GM12874 (cell line): ENCODE measurements around the gene FABP3.

ENCODE experiments used
- CTCF ChIP-seq: IDR thresholded peaks from 2 replicates; pipeline ENCODE4 v1.5.1; 2011; ENCODE audit warnings: low read depth, mild to moderate bottlenecking, control low read depth, low read length, moderate library complexity; ENCODE audit not compliant: insufficient read depth

FABP3 gene

DNA sequence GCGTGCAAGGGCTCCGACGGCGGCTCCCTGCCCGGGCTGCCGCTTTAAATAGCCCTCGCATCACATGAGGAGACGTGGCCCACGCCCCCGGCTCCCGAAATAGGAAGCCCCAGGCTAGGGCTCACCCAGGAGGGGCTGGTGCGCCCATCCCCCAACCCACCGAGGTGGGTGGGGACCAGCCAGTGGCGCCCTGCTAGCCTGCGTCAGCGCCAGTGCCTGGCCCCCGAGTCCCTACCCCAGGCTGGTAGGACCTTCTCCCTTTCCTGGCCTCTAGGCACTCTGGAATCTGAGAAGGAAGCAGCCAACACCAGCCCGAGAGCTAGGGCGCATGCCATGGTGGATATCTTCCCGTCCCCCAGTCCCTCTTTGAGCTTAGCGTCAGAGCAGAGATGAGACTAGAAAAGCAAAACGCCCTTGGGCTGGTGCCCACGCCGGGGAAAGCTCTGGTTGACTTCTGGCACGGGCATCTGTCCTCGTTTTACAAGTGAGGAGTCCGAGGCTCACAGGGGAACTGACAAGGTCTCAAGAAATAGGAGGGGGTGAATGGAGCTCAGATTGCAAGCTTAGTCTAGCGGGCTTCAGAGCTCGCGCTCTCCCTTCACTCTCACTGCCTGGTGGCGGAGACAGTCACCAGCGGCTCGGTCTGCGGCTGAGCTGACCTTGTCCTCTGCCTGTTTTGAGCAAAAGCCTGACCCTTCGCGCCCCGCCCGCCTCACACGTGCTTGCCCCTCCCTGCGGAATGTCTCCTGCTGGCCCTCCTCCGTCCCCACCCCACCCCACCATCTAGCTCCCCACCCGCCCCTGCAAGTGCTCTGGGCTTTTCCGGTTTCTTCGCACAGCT lies at the start of gene FABP3:
Gene FABP3 (minus strand): TSS at position 21 of the 841 bp plus-strand sequence. CDS start 62 bp downstream, outside the sequence.
- TF ChIP-seq CTCF = no peak

DNA sequence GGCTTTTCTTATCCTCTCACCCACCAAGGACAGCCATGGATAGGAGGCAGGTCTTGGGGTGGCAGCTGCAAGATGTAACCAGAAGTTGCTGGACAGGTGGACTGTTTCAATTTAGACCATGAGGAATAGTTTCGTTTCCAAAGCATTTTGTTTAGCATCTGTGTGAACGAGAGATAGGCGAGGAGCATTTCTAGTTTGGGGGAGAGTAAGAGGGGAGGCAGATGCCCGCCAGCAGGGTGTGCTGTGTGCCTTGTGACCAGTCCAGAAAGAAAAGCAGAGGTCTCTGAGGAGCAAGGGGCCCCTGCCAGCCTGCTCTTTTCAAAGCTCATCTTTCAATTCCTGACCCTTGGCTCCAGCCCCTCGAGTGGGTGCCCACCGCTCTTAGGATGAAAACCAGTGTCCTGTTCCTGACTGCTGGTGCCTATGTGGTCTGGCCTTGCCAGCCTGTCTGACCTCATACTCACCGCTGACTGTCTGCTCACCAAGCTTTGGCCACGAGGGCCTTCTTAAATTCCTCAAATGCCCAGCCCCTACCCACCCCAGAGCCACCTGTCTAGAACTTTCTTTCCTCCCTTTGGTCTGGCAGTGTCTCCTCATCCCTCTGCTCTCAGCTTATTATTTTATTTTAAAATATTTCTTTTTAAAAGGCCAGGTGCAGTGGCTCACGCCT lies 48.6 kb upstream of the FABP3 start:
- TF ChIP-seq CTCF = peak; percentile 74

GRCh38 chr1:31420716-31421115 lies 47.8 kb upstream of the FABP3 start:
- no peak for TF ChIP-seq CTCF

DNA sequence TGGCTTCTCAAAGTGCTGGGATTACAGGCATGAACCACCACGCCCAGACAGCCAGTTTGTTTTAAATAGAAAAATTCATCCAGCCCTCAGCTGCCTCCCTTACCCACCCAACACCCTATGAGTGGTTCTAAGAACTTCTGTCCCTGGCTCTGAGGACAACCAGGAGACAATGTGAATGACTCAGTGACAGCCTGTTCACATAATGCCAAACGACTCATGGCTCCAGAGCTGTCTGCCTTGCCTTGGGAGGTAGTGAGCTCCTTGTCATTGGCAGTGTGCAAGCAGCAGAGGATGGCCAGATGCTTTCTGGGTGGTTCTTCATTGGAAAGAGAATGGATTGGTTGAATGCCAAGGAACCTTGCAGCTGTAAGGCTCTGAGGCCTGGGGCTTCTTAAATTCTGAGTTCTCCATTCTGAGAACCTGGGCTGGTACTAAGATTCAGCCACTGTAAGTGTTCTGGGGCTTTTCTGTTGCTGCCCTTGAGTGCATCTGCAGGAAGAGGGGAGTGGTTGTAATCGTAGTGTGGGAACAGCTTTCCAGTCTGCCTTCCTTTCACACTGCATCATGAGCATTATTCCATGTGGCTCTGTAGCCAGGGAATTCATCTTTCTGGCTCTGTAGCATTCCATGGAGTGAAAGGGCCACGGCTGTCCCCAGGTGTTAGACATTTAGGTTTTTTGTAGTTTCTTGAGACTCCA lies 45.9 kb upstream of the FABP3 start:
- TF ChIP-seq CTCF = no peak

DNA sequence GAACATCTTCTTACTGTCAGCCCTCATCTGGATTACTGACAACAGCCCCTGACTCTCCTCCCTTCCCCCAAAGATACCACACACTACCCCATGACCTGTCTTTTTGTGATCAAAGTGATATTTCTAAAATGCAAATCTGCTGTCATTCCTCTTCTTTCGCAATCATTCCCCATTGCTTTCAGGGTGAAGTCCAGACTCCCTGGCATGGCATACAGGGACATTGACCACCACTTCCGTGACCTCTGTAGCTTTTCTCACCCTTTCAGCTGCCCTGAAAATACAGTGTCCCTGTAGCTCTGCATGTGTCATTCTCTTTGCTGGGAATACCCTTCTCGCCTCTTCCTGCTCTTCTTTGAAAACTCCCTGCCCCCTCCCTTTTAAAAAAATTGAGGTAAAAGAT lies 44.3 kb upstream of the FABP3 start:
- no peak for TF ChIP-seq CTCF

DNA sequence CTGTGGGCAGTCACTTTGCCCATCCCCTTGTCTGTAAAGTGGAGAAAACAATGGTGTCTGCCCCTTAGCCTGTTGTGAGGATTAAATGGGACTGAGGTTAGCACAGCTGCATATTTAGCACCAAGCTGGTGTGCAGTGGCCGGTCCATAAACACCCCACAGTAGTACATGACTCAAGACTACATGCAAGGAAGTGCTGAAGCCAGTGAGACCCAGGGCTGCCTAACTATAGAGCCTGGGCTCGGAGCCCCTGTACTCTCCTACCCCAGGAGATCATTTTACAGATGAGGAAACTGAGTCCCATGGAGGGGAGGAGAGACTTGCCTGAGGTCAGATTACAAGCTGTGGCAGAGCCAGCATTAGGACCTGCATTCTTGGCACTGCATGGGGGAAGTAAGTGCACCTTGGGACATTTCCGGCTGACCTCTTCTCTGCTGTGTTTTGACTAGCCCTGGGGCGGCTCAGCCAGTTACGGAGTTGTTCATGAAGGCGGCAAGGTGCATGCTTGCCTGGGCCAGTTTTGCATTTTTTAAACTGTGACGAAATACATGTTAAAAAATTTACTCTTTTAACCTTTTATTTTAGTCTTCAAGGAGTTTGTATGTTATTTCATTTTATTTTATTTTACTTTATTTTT lies 43.3 kb upstream of the FABP3 start:
- no peak for TF ChIP-seq CTCF

DNA sequence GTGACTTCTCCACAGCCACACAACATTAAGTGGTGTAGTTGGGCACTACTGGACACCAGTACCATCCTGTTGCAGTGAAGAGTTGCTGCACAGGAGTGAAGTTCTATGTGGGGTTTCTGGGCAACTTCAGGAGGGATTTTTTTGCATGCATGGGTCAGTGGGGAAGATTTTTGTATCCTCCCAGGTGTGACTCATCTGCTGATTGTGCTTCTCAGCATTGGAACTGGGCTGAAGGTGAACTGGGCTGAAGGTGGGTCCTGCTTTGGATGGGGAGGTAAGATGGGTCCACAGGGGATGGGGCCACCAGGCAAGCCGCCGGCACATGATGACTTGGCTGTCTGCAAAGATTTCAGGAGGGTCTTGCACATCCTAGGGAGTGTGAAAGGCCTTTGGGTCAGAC lies 42.8 kb upstream of the FABP3 start:
- no peak for TF ChIP-seq CTCF
